Measurements from ENCODE around the gene CDKAL1. TPM values are rescaled to one million over a fixed set of nuclear protein-coding genes. Genes with fewer than 3 reads are reported as not detected.

Gene CDKAL1
- total RNA-seq: 5.7 and 7.8 TPM in 2 replicates

DNA sequence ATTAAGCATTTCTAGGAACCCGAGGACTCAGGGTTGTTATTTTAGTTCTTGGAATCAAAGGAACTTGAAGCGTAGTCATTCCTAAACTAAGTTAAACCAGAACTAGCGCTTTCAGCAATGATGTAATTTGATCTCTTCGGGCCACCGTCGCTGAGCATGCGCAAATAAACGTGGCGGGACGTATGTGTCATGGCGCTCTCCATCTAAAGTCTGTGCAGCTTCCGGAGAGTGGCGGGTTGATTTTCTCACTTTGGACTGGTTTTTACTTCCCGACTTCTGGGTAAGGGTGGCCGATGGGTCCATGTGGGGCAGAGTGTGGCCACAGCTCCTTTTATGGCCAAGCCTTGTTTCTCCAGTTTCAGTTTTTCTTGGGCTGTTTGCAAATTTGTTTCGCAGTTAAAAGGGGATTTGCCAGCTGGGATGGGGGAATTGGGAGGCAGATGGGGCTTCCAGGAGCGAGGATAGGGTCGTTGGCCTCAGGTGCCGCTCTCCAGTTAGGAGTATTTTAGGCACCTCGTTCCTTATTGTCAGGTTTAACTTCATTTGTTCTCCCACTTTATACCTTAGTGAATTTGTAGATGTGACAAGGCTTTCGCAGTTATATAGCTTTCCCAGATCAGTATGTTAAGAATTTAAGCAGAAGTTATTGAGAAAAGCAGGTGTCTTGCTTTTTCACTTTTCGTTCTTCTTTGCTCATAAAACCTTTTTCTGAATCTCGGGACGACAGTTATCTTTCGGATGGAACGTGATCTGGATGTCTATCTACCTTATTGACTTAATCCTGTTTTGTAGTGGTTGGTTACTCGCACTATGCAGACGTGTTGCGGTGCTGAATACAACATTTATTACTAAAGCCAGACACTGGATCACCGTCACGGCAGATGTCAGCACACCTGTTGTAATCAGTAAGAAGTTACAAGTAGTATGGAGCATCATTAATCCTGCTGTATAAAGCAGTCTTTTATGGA is at the start of gene CDKAL1:
CDKAL1 (plus strand) TSS at position 163 of the 968 bp plus-strand sequence. CDS start 11,894 bp downstream, outside the sequence.

Other genes with a start within 250 kb of the CDKAL1 start
- gene E2F3, start 132.6 kb upstream of the CDKAL1 start, total RNA-seq: 9.1 and 10.2 TPM in 2 replicates